GM12872 (cell line): Measurements from ENCODE around the gene CENPVL1.

Experiments
- TF ChIP-seq, protein P1 (sequence below): IDR thresholded peaks from 3 replicates; pipeline ENCODE4 v1.5.1; 2011; ENCODE audit warnings: low read depth, mild to moderate bottlenecking, low read length, moderate library complexity; ENCODE audit not compliant: insufficient read depth

The CENPVL1 gene

DNA sequence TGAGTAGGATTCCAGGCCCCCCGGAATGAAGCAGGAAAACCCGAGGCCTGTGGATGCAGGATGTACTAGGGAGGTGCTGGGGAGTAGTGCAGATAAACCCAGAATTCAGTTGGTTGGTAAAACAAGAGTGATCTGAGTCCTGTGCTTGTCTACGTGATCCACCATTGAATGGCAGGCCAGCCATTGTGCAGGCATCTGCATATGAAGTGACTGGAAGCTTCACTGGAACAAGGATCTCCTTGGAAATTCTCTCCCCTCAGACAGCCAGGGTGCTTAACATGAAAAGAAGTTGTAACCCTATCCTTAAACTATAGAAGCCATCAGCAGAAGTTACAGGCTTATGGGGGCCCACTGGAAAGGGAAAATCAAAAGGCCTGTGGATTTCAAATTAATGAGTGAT, 32.3 kb downstream of the CENPVL1 start:
- TF ChIP-seq, protein P1, sequence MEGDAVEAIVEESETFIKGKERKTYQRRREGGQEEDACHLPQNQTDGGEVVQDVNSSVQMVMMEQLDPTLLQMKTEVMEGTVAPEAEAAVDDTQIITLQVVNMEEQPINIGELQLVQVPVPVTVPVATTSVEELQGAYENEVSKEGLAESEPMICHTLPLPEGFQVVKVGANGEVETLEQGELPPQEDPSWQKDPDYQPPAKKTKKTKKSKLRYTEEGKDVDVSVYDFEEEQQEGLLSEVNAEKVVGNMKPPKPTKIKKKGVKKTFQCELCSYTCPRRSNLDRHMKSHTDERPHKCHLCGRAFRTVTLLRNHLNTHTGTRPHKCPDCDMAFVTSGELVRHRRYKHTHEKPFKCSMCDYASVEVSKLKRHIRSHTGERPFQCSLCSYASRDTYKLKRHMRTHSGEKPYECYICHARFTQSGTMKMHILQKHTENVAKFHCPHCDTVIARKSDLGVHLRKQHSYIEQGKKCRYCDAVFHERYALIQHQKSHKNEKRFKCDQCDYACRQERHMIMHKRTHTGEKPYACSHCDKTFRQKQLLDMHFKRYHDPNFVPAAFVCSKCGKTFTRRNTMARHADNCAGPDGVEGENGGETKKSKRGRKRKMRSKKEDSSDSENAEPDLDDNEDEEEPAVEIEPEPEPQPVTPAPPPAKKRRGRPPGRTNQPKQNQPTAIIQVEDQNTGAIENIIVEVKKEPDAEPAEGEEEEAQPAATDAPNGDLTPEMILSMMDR = no peak

DNA sequence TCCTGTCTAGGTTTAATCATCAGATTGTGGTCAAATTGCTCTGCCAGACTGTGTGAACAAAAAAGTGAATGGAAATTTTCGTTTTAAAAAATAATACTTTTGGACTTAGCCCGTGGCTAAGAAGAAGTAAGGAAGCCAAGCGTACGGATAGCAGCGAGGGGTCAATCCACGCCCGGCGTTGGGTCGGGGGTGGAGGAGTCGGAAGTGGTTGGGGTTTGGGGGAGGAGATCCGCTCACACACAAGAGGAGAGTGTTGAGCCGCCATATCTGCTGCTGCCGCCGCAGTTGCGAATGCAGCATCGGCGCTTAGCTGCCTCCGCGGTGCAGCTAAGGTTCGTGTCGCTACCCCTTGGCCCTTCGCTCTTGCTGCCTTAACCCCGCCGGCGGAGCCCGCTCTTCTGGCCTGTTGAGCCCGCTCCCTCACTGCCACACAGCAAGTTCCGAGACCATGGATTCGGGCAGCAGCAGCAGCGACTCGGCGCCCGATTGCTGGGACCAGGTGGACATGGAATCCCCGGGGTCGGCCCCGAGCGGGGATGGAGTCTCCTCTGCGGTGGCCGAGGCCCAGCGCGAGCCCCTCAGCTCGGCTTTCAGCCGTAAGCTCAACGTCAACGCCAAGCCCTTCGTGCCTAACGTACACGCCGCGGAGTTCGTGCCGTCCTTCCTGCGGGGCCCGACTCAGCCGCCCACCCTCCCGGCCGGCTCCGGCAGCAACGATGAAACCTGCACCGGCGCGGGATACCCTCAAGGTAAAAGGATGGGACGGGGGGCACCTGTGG, 33.1 kb downstream of the CENPVL1 start, which contains the start of gene GSPT2:
GSPT2 (plus strand) TSS at position 264 of the 779 bp plus-strand sequence; CDS start at position 449, 185 bp downstream.
- TF ChIP-seq, protein P1 = no peak

DNA sequence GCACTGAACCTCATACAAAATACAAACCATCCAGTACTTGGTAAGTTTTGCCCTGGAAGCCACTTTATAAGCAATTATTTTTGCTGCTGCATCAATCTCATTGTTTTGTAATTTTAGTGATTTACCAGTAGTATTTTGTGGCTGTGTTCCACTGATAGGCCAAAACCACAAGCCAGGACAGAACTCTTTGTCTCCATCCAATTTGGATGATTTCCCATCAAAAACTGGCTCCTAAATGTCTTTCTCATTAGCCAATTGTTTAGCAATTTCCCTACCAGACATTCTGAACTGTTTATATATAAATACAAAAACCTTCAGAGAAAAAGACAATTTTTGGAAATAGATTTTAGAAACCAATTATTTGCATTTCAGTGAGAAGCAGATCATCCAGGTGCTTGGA, 37.4 kb downstream of the CENPVL1 start:
- TF ChIP-seq, protein P1 = no peak

DNA sequence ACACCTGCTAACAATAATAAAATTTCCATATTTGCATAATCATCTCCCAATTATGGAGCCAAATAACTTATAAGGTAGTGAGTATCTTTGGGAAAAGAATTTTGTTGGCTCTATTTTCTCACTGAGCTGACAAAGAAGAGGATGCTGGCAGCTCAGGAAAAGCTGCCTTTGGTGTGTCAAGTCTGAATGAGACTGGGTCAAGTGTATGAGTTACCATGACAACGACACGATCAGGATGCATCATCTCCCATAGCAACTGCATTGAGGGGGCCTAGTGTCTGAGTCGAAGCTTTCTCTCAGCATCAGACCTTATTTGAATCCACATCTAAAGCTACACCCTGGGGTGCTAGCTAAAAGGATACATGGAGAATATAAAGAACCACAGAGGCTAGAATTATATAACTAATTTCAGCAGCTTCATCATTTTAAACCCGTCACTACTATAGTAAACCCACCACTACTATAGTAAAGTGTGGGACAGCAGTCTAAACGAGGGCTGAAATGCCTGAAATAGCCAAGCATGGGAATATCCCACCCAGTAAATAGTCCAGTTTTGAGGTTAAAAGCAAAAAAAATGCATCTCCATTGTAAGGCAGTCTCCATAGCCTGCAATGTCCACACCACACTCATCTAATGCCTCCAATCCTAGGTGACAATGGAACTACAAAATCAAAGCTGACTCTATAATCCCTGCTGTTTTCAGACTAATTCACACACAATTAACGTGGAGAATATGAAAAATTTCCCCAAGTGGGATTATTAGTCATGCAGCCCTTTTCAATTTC, 48.9 kb downstream of the CENPVL1 start:
- TF ChIP-seq, protein P1 = no peak

DNA sequence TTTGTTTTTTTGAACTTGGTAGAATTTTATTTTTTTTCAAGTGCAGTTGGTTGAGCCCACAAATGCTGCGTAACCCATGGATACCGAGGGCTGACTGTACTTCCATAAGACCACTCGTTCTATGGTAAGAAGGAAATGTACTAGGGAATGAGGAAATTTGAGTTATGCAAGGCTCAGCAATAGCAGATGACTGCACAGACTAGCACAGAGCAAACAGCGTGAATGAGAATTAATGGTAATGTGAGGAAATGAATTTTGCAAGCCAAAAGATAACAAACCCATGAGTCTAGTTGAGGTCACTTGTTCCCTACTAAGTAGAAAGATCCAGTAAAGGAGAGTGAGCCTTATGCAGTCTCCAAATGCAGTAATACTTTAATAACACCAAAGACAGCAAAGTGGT, 50.3 kb downstream of the CENPVL1 start:
- TF ChIP-seq, protein P1 = no peak
